Measurements from ENCODE around the gene FASTKD1.
"Not testable (repeated sequence)": the region's sequence is repeated elsewhere in the genome, so short reads cannot be mapped to it uniquely, and the experiment has no call there.

The FASTKD1 gene

DNA sequence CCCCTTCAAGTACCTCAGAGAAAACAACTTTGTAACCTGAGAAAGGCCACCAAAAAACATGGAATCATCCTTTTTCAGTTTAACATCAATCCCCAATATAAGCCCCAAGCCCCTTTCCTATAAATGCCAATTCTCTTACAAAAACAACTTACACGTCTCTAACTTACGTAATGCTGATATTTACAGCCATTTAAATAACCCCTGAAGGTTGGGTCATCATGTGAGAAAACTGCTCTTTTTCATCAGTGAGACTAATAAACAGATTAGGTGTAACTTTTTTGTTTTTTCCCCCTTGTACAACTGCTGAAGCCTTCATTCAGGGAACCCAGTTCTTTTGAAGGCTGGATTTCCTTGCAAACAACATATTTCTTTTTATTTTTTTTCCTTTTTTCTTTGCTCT, 3.7 kb downstream of the FASTKD1 start:
- DNase-seq = no peak

DNA sequence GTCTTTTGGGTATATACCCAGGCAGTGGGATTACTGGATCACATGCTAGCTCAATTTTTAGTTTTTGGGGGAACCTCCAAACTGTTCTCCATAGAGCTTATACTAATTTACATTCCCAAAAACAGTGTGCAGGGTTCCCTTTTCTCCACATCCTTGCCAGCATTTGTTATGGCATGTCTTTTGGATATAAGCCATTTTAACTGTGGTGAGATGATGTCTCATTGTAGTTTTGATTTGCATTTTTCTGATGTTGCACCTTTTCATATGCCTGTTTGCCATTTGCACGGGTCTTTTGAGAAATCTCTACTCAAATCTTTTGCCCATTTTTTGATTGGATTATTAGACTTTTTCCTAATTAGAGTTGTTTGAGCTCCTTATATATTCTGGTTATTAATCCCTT, 8.0 kb downstream of the FASTKD1 start:
- DNase-seq = no peak

DNA sequence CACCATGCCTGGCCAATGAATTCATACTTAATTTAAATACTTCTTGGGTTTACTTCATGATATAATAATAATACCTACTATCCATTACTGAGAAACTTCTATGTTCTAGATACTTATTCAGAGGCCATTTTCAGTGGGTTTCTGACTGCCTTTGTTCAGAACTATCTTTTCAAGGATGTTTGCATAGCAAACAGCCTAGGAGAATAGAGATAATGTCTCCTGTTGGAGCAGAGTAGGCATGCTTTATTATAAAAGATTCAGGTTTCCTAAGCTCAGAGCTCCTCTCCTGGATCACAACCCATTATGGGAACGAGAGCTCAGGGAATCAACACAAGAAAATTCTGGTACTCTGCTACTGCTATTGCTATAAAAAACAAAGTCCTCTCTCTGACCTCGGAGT, 11.1 kb downstream of the FASTKD1 start:
- no peak for DNase-seq

DNA sequence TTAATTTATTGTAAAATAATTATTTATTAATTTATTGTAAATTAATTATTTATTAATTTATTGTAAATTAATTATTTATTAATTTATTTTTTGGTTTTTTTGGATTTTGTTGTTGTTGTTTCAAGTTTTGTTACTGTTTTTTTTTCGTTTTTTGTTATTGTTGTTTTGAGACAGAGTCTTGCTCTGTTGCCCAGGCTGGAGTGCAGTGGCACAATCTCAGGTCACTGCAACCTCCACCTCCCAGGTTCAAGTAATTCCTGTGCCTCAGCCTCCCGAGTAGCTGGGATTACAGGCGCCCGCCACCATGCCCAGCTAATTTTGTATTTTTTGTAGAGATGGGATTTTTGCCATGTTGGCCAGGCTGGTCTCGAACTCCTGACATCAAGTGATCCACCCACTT, 11.6 kb downstream of the FASTKD1 start:
- not testable (repeated sequence) for DNase-seq

DNA sequence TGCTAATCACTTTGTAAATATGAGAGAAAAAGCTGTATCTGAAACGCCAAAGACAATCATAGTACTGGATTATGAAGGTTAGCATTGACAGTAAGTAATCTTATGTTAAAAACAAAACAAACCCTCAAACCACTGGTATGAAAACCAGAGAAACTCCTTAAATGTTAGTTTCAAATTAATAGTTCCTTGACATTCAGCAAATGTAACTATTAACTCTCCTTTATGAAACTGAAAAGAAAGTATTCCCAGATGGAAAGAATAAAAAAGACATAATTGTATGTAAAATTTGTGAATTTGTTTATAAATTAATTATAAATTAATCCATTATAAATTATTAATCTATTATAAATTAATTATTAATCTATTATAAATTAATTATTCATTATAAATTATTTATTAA, 12.3 kb downstream of the FASTKD1 start:
- DNase-seq = no peak

DNA sequence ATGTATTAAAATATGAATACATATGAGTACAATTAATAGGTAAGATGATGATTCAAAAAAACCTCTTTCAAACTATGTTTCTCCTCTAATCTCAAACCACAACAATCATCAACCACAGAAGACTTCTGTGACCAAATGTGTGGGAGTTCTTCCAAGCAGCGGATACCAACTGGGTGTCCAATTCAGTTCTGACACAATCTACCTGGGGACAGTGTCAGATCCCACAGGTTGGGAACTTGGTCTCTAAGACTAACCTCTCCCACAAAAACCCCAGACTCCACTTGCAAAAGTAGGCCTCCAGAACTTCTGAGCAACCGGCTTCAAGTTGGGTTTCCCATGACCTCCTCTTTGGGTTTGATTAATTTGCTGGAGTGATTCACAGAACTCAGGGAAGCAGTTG, 26.9 kb downstream of the FASTKD1 start:
- DNase-seq = no peak

DNA sequence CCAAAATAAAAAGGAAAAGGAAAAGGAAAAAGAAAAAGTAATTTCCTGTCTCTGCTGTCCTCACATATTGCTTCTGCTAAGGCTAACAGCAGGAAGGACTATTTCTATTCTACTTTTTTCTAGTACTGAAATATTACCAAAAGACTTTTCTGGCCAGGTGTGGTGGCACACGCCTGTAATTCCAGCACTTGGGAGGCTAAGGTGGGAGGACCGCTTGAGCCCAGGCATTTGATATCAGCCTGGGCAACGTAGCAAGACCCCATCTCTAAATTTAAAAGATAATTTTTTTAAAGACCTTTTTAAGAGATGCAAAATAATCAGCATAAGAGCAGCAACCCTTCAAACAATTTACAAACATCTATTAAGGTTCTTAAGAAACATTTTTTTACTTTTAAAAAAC, 31.2 kb downstream of the FASTKD1 start:
- no peak for DNase-seq

DNA sequence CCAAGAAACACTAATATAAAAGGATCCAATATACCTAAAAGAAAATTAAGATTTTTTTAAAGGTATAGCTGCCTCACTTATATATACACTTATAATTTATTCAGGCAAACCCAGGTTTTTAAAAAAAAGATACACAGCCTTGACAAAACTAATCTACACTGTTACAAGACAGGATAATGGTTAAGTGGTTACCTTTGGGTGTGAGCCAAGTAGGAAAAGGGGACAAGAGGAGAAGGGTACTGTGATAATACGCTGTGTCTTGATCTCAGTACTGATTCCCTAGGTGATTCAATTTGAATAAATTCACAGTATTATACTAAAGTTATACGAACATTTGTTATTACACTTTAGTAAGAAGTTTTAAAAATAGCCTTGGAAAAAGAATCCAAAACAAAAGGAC, 33.5 kb downstream of the FASTKD1 start:
- no peak for DNase-seq

DNA sequence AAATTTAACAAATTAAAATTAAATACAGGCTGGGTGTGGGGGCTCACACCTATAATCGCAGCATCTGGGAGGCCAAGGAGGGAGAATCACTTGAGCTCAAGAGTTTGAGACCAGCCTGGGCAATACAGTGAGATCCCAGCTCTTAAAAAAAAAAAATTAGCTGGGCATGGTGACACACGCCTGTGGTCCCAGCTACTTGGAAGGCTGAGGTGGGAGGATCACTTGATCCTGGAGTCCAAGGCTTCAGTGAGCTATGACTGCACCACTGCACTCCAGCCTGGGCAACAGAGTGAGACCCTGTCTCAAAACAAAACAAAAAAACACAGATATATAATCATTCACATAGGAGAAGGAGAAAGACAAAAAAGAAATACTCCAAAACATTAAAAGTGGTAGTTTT, 34.2 kb downstream of the FASTKD1 start:
- not testable (repeated sequence) for DNase-seq

DNA sequence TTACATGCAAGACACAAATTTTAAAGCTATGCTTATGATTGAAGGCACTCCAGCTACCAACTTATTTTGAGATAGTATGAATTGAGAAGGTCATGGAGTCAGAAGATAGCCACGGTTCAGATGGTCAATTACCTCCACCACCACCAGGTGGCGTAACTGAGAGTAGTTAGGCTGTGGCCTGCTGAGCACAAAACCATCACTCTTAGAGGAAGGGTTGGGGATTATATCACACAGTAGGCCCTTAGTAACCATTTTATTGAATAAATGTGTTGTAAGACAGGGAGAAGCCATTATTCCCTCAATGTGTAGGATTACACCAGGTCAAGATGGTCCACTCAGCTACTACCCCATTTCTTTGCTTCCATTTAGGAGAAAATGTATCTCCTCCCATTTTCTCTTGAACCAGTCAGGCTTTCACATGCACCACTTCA, 45.4 kb downstream of the FASTKD1 start:
- DNase-seq = no peak

DNA sequence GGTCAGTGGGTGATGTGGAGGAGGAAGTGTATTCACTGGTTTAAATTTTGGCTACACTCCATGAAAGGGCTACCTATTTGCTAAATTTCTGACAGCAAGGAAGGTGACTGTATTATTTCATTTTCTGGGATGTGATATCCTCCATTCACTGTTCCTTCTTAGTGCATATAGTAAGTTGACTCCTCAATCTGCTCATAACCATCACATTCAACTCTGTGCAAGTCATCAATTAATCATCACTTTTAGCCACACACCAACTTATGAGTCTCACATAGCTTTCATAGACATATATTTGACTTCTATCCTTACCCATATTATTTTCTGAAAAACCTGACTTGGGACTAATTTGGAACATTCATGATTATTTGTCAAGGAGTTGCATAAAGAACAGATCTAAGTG, 47.2 kb downstream of the FASTKD1 start:
- no peak for DNase-seq

DNA sequence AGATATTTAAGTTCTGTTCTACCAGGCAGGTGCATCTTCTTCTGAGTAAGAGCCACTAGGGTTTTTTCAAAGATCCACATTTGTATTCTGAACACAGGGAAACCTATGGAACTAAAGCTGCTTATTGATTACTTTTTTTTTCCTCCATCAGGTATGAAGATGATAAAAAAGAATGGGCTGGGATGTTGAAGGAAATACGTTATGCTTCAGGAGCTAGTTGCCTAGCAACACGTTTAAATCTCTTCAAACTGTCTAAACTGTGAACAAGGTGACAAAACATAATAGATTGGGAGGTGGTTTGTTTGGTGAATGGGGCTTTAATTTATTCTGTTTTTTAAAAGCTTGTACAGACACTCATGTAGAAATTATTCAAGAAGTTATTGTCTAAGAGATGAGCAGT, 48.2 kb downstream of the FASTKD1 start:
- DNase-seq = peak; percentile 21

DNA sequence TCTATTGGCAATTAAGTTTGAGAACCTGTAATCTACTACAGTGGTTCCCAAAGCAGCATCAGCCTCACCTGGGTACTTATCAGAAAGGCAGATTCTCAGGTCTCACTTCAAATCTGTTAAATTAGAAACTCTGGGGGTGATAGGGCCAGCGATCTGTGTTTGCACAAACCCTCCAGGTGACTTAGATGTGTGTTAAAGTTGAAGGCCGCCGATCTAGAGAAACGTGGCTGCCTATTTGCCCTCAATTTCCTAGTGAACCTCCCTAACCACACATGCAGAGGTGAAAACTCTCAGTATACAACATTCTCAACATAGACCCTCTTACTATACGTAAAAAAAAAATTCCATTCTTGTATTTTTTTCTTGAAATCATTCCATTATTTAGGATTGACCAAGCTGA, 50.0 kb downstream of the FASTKD1 start:
- DNase-seq = no peak

DNA sequence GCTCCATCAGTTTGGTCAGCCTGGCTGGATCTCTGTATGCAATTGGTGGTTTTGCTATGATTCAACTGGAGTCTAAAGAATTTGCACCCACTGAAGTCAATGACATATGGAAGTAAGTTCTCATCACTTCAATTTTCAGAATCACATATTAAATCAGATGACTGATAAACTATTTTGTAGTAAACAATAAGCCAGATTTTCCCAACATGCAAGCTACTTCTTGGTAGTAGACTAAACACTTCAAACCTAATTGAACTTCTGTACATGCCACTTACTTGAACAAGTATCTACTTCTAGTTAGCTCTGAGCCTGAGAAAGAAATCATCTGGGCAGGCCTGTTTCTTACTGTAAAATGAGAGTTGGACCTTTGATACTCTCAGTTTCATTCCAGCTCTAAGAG, 52.8 kb downstream of the FASTKD1 start:
- DNase-seq = no peak

DNA sequence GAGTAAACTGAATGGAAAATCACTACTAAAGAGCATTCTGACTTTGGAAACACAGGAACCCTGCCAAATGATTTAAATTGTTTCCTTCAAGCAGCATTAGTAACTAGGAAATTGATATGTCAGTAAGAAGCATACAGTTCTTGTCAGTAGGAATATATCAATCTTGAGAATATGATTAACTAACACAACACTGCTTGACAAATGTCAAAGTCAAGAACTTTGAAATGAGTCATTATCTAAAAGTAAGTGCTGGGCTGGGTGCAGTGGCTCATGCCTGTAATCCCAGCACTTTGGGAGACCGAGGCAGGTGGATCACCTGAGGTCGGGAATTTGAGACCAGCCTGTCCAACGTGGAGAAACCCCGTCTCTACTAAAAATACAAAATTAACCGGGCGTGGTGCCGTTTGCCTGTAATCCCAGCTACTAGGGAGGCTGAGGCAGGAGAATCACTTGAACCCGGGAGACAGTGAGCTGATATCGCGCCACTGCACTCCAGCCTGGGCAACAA, 57.1 kb downstream of the FASTKD1 start:
- DNase-seq = not testable (repeated sequence)

DNA sequence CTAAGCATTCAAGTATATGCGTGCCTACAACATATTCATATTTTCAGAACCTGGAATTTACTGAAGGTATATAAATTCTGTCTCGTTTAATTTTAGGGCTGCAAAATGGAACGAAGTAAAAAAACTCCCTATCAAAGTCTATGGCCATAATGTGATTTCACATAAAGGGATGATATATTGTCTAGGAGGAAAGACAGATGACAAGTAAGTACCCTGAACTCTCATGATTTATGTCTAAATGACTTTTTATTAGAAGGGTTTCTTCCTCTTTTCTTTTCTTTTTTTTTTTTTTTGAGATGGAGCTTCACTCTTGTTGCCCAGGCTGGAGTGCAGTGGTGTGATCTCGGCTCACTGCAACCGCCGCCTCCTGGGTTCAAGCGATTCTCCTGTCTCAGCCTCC, 58.9 kb downstream of the FASTKD1 start:
- DNase-seq = not testable (repeated sequence)

DNA sequence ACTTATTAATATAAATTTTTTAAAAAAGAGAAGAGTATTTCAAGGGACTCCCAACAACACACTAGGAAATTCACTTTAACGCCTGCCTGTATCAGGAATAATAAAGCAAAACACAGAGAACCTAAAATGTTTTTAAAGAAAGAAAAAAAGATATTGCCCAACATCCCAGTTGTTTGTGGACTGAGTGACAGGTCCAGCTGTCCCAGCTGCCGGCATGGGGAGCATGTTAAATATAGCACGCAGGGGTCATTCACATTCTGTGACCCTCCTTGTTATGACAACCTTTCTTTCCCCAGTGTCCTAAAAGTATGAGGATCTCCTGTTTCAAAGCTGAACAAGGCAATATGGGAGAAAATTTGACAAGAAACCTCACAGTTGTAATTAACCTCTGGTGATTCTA, 59.7 kb downstream of the FASTKD1 start:
- DNase-seq = no peak

DNA sequence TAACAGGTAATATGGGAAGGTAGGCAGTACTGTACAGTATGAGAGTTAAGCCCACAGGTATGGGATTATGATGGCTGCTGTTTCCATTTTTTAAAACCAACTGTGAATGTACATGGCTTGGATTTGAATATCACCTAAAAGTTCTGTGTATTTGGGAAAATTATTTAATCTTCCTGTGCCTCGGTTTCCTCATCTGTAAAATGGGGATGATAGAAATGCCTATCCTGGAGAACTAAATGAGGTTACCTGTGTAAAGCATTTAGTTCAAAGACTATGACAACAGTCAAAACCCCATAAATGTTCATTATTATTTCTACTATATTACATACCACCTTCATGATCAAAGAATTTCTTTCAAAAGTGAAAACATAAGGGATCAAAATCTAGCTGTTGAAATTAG, 60.6 kb downstream of the FASTKD1 start:
- no peak for DNase-seq

DNA sequence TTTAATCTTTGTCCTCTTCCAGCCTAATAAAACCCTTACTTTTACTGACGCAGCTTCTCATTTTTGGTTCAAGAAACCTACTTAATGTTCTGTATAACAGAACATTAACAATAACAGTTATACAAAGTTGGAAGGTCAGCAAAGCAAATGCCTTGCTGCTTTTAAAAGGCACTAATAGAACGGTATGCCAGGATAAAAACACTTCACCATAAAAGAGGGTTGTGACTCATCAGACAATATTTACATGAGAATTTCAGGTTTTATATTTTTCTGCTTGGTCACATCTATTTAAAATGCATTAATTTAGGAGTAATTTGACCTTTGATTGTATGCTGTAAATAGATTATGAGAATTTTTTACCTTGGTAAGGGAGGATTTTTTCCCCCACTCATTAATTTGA, 61.1 kb downstream of the FASTKD1 start:
- DNase-seq = peak; percentile 20

DNA sequence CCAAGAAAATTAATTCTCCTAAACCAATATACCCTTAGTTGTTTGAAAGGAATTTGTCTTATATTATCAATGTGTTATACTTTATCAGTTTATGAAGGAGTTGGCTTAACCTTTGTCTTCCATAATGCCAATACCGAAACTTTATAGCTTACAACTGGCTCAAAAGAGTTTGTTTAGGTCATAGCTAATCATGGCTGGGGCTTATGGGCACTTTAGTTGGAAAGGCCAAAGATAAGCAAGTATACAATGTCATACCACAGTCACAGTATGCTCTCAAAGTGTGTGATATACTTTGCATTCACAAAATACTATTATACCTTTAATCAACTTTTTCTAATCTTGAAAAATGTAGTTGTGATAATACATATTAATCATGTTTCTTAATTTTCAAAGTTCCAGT, 61.8 kb downstream of the FASTKD1 start:
- no peak for DNase-seq

DNA sequence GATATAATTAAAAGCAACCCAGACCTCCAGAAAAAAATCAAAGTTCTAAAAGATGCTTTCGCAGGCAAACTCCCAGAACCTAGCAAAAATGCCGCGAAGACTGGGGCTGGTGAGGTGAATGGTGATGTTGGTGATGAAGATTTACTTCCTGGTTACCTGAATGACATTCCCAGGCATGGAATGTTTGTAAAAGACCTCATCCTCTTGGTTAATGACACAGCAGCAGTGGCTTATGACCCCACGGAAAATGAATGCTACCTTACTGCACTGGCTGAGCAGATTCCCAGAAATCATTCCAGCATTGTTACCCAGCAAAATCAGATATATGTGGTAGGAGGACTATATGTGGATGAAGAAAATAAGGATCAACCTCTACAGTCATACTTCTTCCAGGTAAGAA, 63.2 kb downstream of the FASTKD1 start:
- no peak for DNase-seq

DNA sequence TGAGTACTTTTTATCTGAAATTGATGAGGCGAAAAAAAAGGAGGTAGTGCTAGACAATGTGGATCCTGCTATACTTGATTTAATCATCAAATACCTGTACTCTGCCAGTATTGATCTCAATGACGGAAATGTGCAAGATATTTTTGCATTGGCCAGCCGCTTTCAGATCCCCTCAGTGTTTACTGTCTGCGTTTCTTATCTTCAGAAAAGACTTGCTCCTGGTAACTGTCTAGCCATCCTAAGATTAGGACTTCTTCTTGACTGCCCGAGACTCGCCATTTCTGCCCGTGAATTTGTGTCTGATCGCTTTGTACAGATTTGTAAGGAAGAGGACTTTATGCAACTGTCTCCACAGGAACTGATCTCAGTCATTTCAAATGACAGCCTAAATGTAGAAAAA, 63.7 kb downstream of the FASTKD1 start:
- no peak for DNase-seq

DNA sequence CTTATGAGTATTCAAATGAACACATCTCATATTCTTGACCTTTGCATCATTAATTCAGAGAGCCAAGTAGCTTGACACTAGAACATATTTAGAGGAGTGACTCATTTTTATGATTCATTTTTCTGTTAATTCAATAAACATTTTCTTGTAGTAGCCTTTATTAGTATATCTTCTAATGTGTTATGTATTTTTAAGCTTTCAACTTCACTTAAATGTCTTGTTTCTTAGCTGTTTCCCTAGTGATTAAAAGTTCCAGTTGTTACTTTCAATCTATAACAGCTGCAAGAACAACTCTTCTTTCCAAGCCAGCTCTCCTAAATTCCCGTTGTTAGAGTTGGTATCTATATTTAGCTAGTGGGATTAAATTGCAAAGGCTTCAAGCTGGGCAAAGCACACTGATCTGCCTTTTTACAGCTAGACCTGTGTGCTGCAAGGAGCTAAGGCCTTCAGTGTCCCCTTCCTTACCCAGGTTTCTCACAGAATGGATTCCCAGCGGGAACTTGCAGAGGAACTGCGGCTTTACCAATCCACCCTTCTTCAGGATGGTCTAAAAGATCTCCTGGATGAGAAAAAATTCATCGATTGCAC, 64.3 kb downstream of the FASTKD1 start, which contains the start of gene KLHL41:
Gene KLHL41 (plus strand): TSS at position 405 of the 588 bp plus-strand sequence. CDS start 77 bp downstream, at position 482.
- no peak for DNase-seq

DNA sequence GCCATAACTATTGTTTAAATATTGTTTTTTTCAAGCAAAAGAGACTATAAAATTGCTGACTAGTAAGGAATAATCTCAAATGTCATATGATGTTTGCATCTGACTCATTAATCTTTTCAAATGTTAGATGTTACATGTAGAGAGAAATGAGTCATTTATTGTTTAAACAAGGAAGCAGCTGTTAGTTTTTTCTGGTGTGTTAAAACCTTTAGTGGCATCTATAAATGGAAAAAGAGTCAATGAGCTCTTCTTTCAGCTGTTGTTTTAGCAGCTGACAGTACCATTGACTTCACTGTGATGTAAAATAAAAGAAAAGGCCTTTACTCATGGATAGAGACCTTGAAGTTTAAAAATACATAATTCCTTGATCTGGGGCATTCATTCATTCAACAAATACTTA, 66.0 kb downstream of the FASTKD1 start:
- DNase-seq = no peak

DNA sequence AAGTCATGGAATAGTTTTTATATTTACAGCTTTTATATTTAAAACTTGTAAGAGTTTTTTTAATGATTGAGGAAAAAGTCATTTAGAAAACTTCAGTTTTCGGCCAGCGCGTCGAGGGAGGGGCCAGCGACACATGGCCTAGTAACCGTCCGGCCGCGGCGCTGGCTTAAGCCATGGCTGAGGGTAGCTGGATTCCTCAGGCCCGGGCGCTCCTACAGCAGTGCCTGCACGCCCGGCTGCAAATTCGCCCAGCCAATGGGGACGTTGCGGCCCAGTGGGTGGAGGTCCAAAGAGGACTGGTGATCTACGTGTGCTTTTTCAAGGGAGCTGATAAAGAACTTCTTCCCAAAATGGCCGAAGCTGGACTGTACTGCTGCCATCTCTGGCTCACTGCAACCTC, 69.0 kb downstream of the FASTKD1 start:
- no peak for DNase-seq
